K562 (cell line): ENCODE data around the gene TLE7. TPM values are rescaled to one million over a fixed set of nuclear protein-coding genes. Genes with fewer than 3 reads are reported as not detected.

Source experiments
- ATAC-seq: fragments of 200-7000 bp; cut with Tn5 transposase; 3 replicates; pipeline ENCODE4 v1.9.1; 2020; ENCODE audit warnings: moderate library complexity
- BruUV-seq: library from RNA; stranded (reverse); fragments of 400-500 nt; replicated peaks from 2 replicates; lab custom pipeline; 2021; lab: Mats Ljungman, UMichigan
- CTCF ChIA-PET: fragments of 300-600 bp; formaldehyde crosslinking; extraction: SDS; loops from one replicate; lab custom pipeline; 2021; ENCODE audit warnings: low intra/inter-chr PET ratio; lab: Yijun Ruan, JAX
- POLR2A ChIA-PET: fragments of 300-600, 350-650 bp; sonication (Branson Sonifier 250); formaldehyde crosslinking; extraction: SDS; loops from one replicate; lab custom pipeline; 2021; ENCODE audit warnings: antibody characterized with exemption, inconsistent platforms; lab: Yijun Ruan, JAX
- DNase-seq, 4 experiments: peaks; one replicate each; pipeline versions ENCODE4 v3.0.0 to v3.0.0-alpha.2; 2011 to 2018; ENCODE audit warnings: low spot score in 3 of 4, mixed read lengths in 3 of 4; ENCODE audit errors: extremely low read depth in 1 of 4
- FAIRE-seq: peaks from 2 replicates; lab custom pipeline; 2011; peaks lifted over from hg19 to GRCh38; lab: Jason Lieb, UNC
- H2AFZ ChIP-seq: 2 replicates; pipeline ENCODE4 v1.6.0; 2011; ENCODE audit warnings: low read depth, low read length, control low read depth, inconsistent platforms
- H3K27ac ChIP-seq: fragments of 200-600 bp; 3 replicates; pipeline ENCODE4 v1.8.0; 2011; ENCODE audit warnings: low read depth, mild to moderate bottlenecking, control low read depth, inconsistent platforms, low read length, moderate library complexity, mixed read lengths; ENCODE audit errors: extremely low read depth
- H3K27me3 ChIP-seq, 2 experiments: fragments of 300-600 bp in 1 of 2; 2 replicates in 1 of 2; 3 replicates in 1 of 2; pipeline versions ENCODE4 v1.6.0 to v1.8.0; 2011; ENCODE audit warnings: inconsistent platforms in 2 of 2, low read length in 2 of 2, mild to moderate bottlenecking in 1 of 2, mixed read lengths in 1 of 2, moderate library complexity in 1 of 2; ENCODE audit not compliant: control insufficient read depth in 2 of 2, insufficient read depth in 2 of 2
- H3K36me3 ChIP-seq: fragments of 300-600 bp; 3 replicates; pipeline ENCODE4 v1.8.0; 2011; ENCODE audit warnings: mild to moderate bottlenecking, low read length, inconsistent platforms; ENCODE audit not compliant: control insufficient read depth, insufficient read depth
- H3K4me1 ChIP-seq, 2 experiments: fragments of 200-600 bp in 1 of 2; replicated peaks in 1 of 2; 2 replicates in 1 of 2; 3 replicates in 1 of 2; pipeline versions ENCODE4 v1.5.1 to v1.8.0; 2011; ENCODE audit warnings: inconsistent platforms in 2 of 2, low read length in 2 of 2, mild to moderate bottlenecking in 1 of 2, mixed read lengths in 1 of 2, moderate library complexity in 1 of 2; ENCODE audit not compliant: control insufficient read depth in 2 of 2, insufficient read depth in 2 of 2
- H3K4me2 ChIP-seq: 2 replicates; pipeline ENCODE4 v1.6.1; 2011; ENCODE audit warnings: low read length, control low read depth, inconsistent platforms, mixed read lengths; ENCODE audit not compliant: insufficient read depth
- H3K4me3 ChIP-seq: fragments of 200-600 bp; sonication (generic), shearing (Covaris generic); 2 replicates; pipeline ENCODE4 v1.5.1; 2016; ENCODE audit warnings: control low read depth, inconsistent platforms
- H3K79me2 ChIP-seq: fragments of 200-600 bp; 3 replicates; pipeline ENCODE4 v1.8.0; 2011; ENCODE audit warnings: low read length, inconsistent platforms; ENCODE audit not compliant: control insufficient read depth, insufficient read depth
- H3K9ac ChIP-seq, 2 experiments: 2 replicates each; pipeline versions ENCODE4 v1.6.0 to v1.6.1; 2011; ENCODE audit warnings: low read depth in 2 of 2, low read length in 2 of 2, control low read depth in 1 of 2, inconsistent platforms in 1 of 2, mild to moderate bottlenecking in 1 of 2, mixed read lengths in 1 of 2; ENCODE audit not compliant: insufficient read depth in 1 of 2
- H3K9me1 ChIP-seq: one replicate; pipeline ENCODE4 v1.6.0; 2011; ENCODE audit warnings: inconsistent platforms, mild to moderate bottlenecking, low read length, moderate library complexity; ENCODE audit not compliant: control insufficient read depth, insufficient read depth
- H3K9me3 ChIP-seq: replicated peaks from 2 replicates; pipeline ENCODE4 v1.5.1; 2011; ENCODE audit warnings: low read depth, low read length, inconsistent platforms; ENCODE audit not compliant: control insufficient read depth, insufficient read depth
- H4K20me1 ChIP-seq: replicated peaks from 2 replicates; pipeline ENCODE4 v1.6.1; 2011; ENCODE audit warnings: low read length, inconsistent platforms, mixed read lengths; ENCODE audit not compliant: control insufficient read depth, insufficient read depth
- BCL6 ChIP-seq: fragments of 250-450 bp; sonication (Bioruptor Pico); IDR thresholded peaks from 2 replicates; pipeline ENCODE4 v1.4.0; 2020
- CREB1 ChIP-seq, 2 experiments: sonication (generic) in 1 of 2; formaldehyde crosslinking in 1 of 2; IDR thresholded peaks; 2 replicates each; pipeline versions ENCODE4 v1.6.1 to v1.8.0; 2012 to 2022; ENCODE audit warnings: inconsistent platforms in 1 of 2, mild to moderate bottlenecking in 1 of 2, missing genetic modification reagents in 1 of 2, moderate library complexity in 1 of 2
- RBM14 ChIP-seq: fragments of 200-400 bp; formaldehyde crosslinking; IDR thresholded peaks from 2 replicates; pipeline ENCODE4 v1.6.1; 2018; ENCODE audit warnings: low read depth, mild to moderate bottlenecking, low read length, moderate library complexity, borderline replicate concordance; ENCODE audit not compliant: insufficient read depth
- RBM39 ChIP-seq: fragments of 200-400 bp; formaldehyde crosslinking; optimal IDR thresholded peaks from 2 replicates; pipeline ENCODE3; 2018; ENCODE audit warnings: low read depth, low read length
- WGBS: fragments of 100-300 bp; shearing (Covaris generic); methylation state at CpG from one replicate; pipeline ENCODE4 v1.1.6; 2016; ENCODE audit warnings: low coverage, mixed read lengths; ENCODE audit not compliant: insufficient coverage; ENCODE audit errors: missing lambda C conversion rate; 5-methylcytosine and 5-hydroxymethylcytosine counted together
- in situ Hi-C: fragments of 300-500 bp; cut with MboI; formaldehyde crosslinking; loops from 4 replicates; pipeline ENCODE4 v1.15.0; 2018; ENCODE audit warnings: inconsistent platforms, mixed read lengths
- intact Hi-C: fragments of 100-400 bp; cut with micrococcal nuclease; formaldehyde crosslinking; loops from 2 replicates; pipeline ENCODE4 v1.14.2; 2022
- polyA plus RNA-seq, 8 experiments: library from polyadenylated mRNA; depleted of rRNA in 4 of 8; stranded (reverse) in 5 of 8; unstranded in 3 of 8; fragments of >200 nt; fragmentation: Nextera tagmentation in 2 of 8; fragmentation: Illumina TruSeq in 1 of 8; extraction: Ambion mirVana in 2 of 8; extraction: Trizol in 1 of 8; gene quantifications; 2 replicates each; pipeline versions ENCODE4 v1.2.1 to v1.2.3, GENCODE V29; 2011 to 2014; ENCODE audit warnings: inconsistent platforms in 1 of 8, missing spikeins in 1 of 8
- total RNA-seq, 7 experiments: library from RNA; depleted of rRNA in 6 of 7; stranded (reverse); fragments of >200 nt in 6 of 7; fragmentation: Illumina TruSeq in 2 of 7; extraction: Trizol in 2 of 7; gene quantifications; 2 replicates each; pipeline versions ENCODE4 v1.2.1 to v1.2.3, GENCODE V29; 2011 to 2021; ENCODE audit warnings: low replicate concordance in 1 of 7
- TF ChIP-seq, protein P1 (sequence below), 2 experiments: fragments of 150-350 bp in 1 of 2; IDR thresholded peaks; 2 replicates each; pipeline ENCODE4 v1.6.1; 2012 to 2016; ENCODE audit warnings: low read depth in 2 of 2, low read length in 2 of 2, mild to moderate bottlenecking in 1 of 2, moderate library complexity in 1 of 2

Gene TLE7
- total and polyA plus RNA-seq, 9 of the 15 experiments (the other 6 are each of a cell fraction or from before 2014, with no cell fraction given), result not detected

DNA sequence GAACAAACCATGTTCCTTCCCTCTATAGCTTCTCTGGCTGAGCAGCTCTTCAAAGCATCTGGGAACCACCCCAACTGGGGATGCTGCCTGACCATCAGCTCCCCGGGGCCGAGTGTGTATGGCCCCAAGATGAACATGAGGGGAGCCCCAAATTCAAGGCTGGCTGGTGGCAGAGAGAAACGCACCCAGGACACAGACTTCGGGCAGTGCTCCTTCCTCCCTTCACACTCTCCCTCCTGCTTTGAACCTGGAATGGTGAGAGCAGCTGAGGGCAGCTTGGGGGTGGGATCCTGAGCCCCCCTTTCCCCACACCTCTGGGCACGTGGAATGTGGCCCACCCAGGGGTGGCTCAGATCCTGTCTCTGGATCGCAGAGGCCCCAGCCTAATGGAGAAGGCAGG, 17.2 kb downstream of the TLE7 start:
- Histone ChIP-seq H3K36me3 (no peaks in the 10 kb centered on the region), H3K4me1 (peaks cover 0 to 9% of the 10 kb centered on the region in 2 experiments; a peak in 2 of 5 replicates), H3K9me1 (no peaks in the 10 kb centered on the region), H4K20me1 (peaks cover 6% of the 10 kb centered on the region; the same call in 1 of the 2 replicates), H3K27me3 (peaks cover 16 to 44% of the 10 kb centered on the region in 2 experiments), H3K79me2 (no peaks in the 10 kb centered on the region), H3K27ac (no peak overlapping the region), H3K4me2 (no peak overlapping the region), H2AFZ (no peak overlapping the region), H3K9me3 (no peaks in the 10 kb centered on the region), H3K4me3 (no peak overlapping the region), H3K9ac (no peak overlapping the region)
- WGBS, result 0% methylated on average over 4 of the region's 6 CpGs
- DNase-seq (no peak), FAIRE-seq (no peak), ATAC-seq (no peak)
- ChIA-PET CTCF (no interaction called here), POLR2A (no interaction called here)
- no TSS peak for BruUV-seq
- intact Hi-C loops, result no loop called here
- in situ Hi-C loops, result loop anchor here (10.0 kb wide), 1 partner anchor 160 kb away; no protein-coding TSS in a partner anchor
- TF ChIP-seq RBM14 (no peak), BCL6 (no peak), RBM39 (no peak), CREB1 (IDR thresholded peaks at IDR 0.05) (no peak), CREB1 (CRISPR knock-in tag; IDR thresholded peaks at IDR 0.05) (no peak)
- TF ChIP-seq, protein P1, sequence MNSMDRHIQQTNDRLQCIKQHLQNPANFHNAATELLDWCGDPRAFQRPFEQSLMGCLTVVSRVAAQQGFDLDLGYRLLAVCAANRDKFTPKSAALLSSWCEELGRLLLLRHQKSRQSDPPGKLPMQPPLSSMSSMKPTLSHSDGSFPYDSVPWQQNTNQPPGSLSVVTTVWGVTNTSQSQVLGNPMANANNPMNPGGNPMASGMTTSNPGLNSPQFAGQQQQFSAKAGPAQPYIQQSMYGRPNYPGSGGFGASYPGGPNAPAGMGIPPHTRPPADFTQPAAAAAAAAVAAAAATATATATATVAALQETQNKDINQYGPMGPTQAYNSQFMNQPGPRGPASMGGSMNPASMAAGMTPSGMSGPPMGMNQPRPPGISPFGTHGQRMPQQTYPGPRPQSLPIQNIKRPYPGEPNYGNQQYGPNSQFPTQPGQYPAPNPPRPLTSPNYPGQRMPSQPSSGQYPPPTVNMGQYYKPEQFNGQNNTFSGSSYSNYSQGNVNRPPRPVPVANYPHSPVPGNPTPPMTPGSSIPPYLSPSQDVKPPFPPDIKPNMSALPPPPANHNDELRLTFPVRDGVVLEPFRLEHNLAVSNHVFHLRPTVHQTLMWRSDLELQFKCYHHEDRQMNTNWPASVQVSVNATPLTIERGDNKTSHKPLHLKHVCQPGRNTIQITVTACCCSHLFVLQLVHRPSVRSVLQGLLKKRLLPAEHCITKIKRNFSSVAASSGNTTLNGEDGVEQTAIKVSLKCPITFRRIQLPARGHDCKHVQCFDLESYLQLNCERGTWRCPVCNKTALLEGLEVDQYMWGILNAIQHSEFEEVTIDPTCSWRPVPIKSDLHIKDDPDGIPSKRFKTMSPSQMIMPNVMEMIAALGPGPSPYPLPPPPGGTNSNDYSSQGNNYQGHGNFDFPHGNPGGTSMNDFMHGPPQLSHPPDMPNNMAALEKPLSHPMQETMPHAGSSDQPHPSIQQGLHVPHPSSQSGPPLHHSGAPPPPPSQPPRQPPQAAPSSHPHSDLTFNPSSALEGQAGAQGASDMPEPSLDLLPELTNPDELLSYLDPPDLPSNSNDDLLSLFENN (IDR thresholded peaks at IDR 0.05; ENCODE audit: low read depth in 2 of 2, low read length in 2 of 2), result no peak
